MM.1S (cell line): ENCODE results near the gene PRTN3.

Source experiments
- DNase-seq: peaks from one replicate; pipeline ENCODE4 v3.0.0-alpha.2; 2015
- H2AFZ ChIP-seq: fragments of 300-600 bp; sonication (generic); 2 replicates; pipeline ENCODE4 v1.6.0; 2016; ENCODE audit warnings: antibody characterized with exemption, low read length
- H3F3A ChIP-seq: fragments of 300-600 bp; sonication (generic); 2 replicates; pipeline ENCODE4 v1.6.1; 2016; ENCODE audit warnings: mild to moderate bottlenecking, antibody characterized with exemption, low read length, moderate library complexity, mixed read lengths; ENCODE audit not compliant: insufficient read depth
- H3K27ac ChIP-seq: fragments of 300-600 bp; sonication (generic); 2 replicates; pipeline ENCODE4 v1.5.1; 2016; ENCODE audit warnings: mild to moderate bottlenecking, low read length
- H3K27me3 ChIP-seq: fragments of 300-600 bp; sonication (generic); replicated peaks from 2 replicates; pipeline ENCODE4 v1.6.0; 2016; ENCODE audit warnings: low read length; ENCODE audit not compliant: insufficient read depth
- H3K36me3 ChIP-seq: fragments of 300-600 bp; sonication (generic); replicated peaks from 2 replicates; pipeline ENCODE4 v1.6.1; 2016; ENCODE audit warnings: mild to moderate bottlenecking, low read length, mixed read lengths; ENCODE audit not compliant: insufficient read depth
- H3K4me1 ChIP-seq: fragments of 300-600 bp; sonication (generic); 2 replicates; pipeline ENCODE4 v1.6.1; 2016; ENCODE audit warnings: low read length, mixed read lengths
- H3K4me2 ChIP-seq: fragments of 300-600 bp; sonication (generic); 2 replicates; pipeline ENCODE4 v1.6.0; 2016; ENCODE audit warnings: low read depth, low read length
- H3K4me3 ChIP-seq: fragments of 300-600 bp; sonication (generic); 2 replicates; pipeline ENCODE4 v1.5.1; 2016; ENCODE audit warnings: low read length, mixed read lengths
- H3K79me2 ChIP-seq: fragments of 300-600 bp; sonication (generic); 2 replicates; pipeline ENCODE4 v1.6.1; 2016; ENCODE audit warnings: mixed run types, low read length, mixed read lengths
- H3K9ac ChIP-seq: fragments of 300-600 bp; sonication (generic); 2 replicates; pipeline ENCODE4 v1.6.1; 2016; ENCODE audit warnings: low read length, mixed read lengths
- H3K9me2 ChIP-seq: fragments of 300-600 bp; sonication (generic); replicated peaks from 2 replicates; pipeline ENCODE4 v1.6.1; 2016; ENCODE audit warnings: mild to moderate bottlenecking, low read length, mixed read lengths; ENCODE audit not compliant: insufficient read depth
- H3K9me3 ChIP-seq: fragments of 300-600 bp; sonication (generic); replicated peaks from 2 replicates; pipeline ENCODE4 v1.6.1; 2016; ENCODE audit warnings: mild to moderate bottlenecking, low read length, mixed read lengths; ENCODE audit not compliant: insufficient read depth
- H4K20me1 ChIP-seq: fragments of 300-600 bp; sonication (generic); 2 replicates; pipeline ENCODE4 v1.6.1; 2016; ENCODE audit warnings: mild to moderate bottlenecking, low read length, moderate library complexity, mixed read lengths; ENCODE audit not compliant: insufficient read depth
- CTCF ChIP-seq: fragments of 300-600 bp; sonication (generic); IDR thresholded peaks from 2 replicates; pipeline ENCODE4 v1.5.1; 2016; ENCODE audit warnings: antibody characterized with exemption, low read length, mixed read lengths
- EZH2 ChIP-seq: fragments of 300-600 bp; sonication (generic); optimal IDR thresholded peaks from 2 replicates; pipeline ENCODE3; 2017; ENCODE audit warnings: low read depth, mild to moderate bottlenecking, antibody characterized with exemption, low read length, mixed read lengths
- EZH2phosphoT487 ChIP-seq: fragments of 300-600 bp; sonication (generic); IDR thresholded peaks from 2 replicates; pipeline ENCODE4 v1.6.1; 2018; ENCODE audit warnings: antibody characterized with exemption, low read length

Gene PRTN3

DNA sequence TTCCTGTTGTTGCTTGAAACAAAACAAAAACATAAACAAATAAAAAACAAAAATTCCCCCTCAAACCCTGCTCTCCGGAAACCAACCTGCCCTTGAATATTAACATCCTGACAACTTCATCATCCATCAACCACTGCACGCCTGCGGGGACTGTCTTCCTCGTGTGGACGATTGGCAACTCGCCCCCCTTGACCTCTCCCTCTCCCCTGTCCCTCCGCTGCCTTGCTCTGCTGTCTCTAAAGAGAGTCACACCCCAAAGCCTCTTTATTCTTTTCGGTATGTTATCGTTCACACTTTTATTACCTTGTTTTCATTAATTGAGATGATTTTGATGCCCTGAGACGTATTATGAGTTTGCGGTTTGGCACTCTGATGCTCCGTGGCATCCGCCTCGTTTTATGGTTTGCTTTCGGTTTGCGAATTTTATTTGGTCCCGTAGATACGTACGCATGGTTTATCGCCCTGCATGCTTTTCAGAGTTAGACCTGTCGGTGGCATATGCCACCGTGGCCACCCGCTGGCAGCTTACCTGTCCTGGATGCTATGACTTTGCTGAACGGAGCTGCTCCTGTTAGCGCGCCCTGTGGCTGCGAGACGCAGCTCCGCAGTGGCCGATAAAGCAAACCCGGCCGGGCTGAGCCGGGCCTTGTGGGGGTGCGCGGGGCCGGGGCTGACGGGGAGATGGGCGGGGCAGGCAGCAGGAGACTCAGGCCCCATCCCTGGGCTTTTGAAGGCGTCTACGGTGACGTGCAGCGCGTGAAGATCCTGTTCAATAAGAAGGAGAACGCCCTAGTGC, 33.0 kb upstream of the PRTN3 start:
- peaks cover 78% of the 10 kb centered on the region for H3K79me2 ChIP-seq
- no peaks in the 10 kb centered on the region for H3K4me1 ChIP-seq
- DNase-seq = no peak
- H3K9ac ChIP-seq = no peak overlapping the region
- H3K9me2 ChIP-seq = no peaks in the 10 kb centered on the region
- H3K36me3 ChIP-seq = peaks cover 85% of the 10 kb centered on the region
- no peak overlapping the region for H3K4me2 ChIP-seq
- H3K27me3 ChIP-seq = no peaks in the 10 kb centered on the region
- TF ChIP-seq EZH2 (no peak), CTCF (no peak), EZH2phosphoT487 (no peak)
- H3F3A ChIP-seq = peaks cover 23% of the 10 kb centered on the region
- H3K4me3 ChIP-seq = no peak overlapping the region
- H2AFZ ChIP-seq = no peak overlapping the region
- H4K20me1 ChIP-seq = peaks cover 32% of the 10 kb centered on the region
- H3K27ac ChIP-seq = no peak overlapping the region
- no peaks in the 10 kb centered on the region for H3K9me3 ChIP-seq

GRCh38 chr19:808423-808775, 32.4 kb upstream of the PRTN3 start:
- Histone ChIP-seq H4K20me1 (peaks cover 26% of the 10 kb centered on the region), H3K4me2 (no peak overlapping the region), H3K36me3 (peaks cover 80% of the 10 kb centered on the region)

GRCh38 chr19:810077-810855, 30.5 kb upstream of the PRTN3 start:
- H3K4me3 ChIP-seq = no peak overlapping the region
- H3K4me2 ChIP-seq = no peak overlapping the region
- no peak for DNase-seq
- H3K9me2 ChIP-seq = no peaks in the 10 kb centered on the region
- no peak for TF ChIP-seq EZH2
- TF ChIP-seq EZH2phosphoT487 = no peak
- no peak for TF ChIP-seq CTCF
- H3K9ac ChIP-seq = no peak overlapping the region
- H3K27me3 ChIP-seq = no peaks in the 10 kb centered on the region
- H3K27ac ChIP-seq = no peak overlapping the region
- peaks cover 61% of the 10 kb centered on the region for H3K36me3 ChIP-seq
- H3K79me2 ChIP-seq = peaks cover 54% of the 10 kb centered on the region
- peaks cover 10% of the 10 kb centered on the region for H4K20me1 ChIP-seq
- no peaks in the 10 kb centered on the region for H3K9me3 ChIP-seq
- H3K4me1 ChIP-seq = no peaks in the 10 kb centered on the region
- H3F3A ChIP-seq = peaks cover 23% of the 10 kb centered on the region
- no peak overlapping the region for H2AFZ ChIP-seq

More at GRCh38 chr19:808423-808775, 32.4 kb upstream of the PRTN3 start:
- Histone ChIP-seq H2AFZ (no peak overlapping the region), H3K27ac (no peak overlapping the region), H3K4me1 (no peaks in the 10 kb centered on the region), H3K9me2 (no peaks in the 10 kb centered on the region), H3K27me3 (no peaks in the 10 kb centered on the region), H3K9ac (no peak overlapping the region), H3K79me2 (peaks cover 72% of the 10 kb centered on the region), H3K4me3 (no peak overlapping the region), H3F3A (peaks cover 23% of the 10 kb centered on the region), H3K9me3 (no peaks in the 10 kb centered on the region)
- no peak for DNase-seq
- TF ChIP-seq CTCF (no peak), EZH2 (no peak), EZH2phosphoT487 (no peak)
